Activated CD4-positive, alpha-beta T cell treated with anti-CD3 and anti-CD28 coated beads, Interleukin-2, amount 50 U/mL, for 24 hours (primary cell): ENCODE data around the gene CC2D1A.
A peak's percentile ranks its signal among the peaks of the same experiment; 100 is the strongest.

Source experiments
- DNase-seq, 2 donors: peaks; one replicate each; pipeline ENCODE4 v3.0.0-alpha.2; 2020; ENCODE audit warnings: low read depth in 1 of 2, low spot score in 1 of 2

The CC2D1A gene

DNA sequence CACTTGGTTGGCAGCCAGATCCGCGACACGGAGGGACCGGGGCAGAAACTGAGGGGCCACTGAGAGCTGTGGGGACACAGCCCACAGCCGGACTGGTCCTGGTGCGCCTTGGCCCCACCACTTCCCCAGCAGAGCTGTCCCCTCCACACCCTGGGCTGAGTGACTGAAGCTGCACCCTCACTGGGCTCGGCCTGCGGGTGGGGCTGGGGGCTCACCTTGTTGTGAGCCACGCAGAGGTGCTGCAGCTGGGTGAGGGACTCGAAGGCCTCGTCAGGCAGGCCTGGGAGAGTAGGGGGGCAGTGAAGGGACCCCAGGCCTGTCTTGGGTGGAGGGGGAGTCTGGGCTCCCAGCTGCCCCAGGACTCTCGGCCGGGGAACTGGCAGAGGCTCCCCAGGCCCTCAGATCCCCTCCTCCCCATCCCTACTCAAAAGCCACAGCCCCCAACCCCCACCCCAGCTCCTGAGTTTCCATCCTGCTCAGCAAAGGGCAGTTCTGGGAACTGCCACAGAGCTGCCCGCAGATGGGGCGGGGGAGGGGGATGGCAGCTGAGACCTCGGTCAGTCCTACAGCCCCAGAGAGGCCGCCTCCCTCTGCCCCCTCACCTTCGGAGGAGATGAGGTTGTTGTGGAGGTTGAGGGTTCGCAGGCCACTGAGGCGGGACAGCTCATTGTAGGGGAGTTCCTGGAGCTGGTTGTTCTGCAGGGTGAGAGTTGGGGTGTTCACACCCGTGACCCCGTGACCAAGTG is 29.9 kb downstream of the CC2D1A start:
- no peak for DNase-seq

DNA sequence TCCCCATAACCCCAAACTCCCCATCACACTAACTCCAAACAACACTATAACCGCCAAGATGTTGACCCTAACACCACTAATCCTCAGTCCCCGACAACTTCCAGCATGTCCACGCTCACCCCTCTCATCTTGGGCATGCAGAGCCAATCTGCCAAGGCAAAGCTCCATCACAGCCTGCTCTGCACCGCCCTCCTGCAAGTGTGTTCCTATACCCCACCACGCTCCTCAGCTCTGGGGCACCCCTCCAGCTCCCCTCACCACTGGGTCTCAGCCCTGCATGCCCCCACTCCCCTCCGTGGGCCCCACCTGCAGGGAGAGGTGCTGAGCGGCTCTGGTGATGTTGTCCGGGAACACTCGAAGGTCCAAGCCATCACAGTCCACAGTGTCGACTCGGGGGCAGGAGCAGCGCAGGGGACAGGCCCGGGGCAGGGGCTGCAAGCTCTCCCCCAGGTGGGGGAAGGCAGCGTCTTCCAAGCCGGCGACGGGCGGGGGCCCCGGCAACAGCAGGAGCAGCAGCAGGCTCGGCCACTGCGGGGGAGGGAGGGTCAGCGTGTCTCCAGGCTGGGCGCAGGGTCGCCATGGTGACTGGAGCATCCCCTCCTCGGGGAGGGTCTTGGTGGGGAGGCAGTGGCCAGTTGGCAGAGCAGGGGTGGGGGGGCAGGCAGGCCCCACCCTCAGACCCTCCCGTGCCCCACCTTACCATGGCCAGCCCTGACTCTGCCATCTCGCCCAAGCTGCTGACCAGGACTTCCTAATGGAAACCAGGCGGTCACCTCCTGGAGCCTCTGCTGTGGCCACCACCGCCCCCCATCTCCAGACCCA is 31.7 kb downstream of the CC2D1A start:
- no peak for DNase-seq

DNA sequence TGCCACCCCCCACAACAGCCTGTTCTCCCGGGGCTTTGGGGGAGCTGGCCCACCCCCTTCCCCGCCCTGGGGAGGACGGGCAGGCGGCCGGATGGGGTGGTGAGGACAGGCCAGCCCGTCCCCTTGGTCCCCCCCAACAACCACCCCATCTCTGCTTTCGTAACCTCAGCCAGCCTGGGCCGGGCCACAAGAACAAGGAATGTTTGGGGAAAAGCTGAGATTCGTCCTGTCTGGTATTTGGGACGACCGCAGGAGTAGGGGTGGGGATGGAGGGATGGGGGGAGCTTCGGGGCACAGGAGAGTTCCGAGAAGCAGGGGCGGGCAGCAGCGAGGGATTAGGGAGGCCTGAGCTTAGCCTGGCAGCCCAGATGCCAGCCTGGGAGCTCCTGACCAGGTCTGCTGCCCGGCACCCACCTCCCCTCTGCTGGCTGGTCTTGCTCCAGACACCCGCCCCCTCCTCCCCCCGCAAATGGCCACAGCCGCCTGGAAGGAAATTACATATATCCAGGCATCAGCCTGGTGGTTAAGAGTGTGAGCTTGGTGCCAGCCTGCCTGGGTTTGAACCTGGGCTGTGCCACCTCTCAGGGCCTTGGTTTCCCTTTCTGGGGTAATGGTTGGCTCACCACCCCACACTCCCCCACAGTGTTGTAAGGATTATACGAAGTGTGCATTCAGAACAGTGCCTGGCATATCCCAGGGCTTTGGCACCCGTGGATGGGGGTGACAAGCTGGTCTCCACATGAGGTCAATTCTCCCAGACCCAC is 32.5 kb downstream of the CC2D1A start, which contains the start of gene PODNL1:
Gene PODNL1 (minus strand): TSS at position 117 of the 764 bp plus-strand sequence. CDS start 236 bp downstream, outside the sequence.
- no peak for DNase-seq

DNA sequence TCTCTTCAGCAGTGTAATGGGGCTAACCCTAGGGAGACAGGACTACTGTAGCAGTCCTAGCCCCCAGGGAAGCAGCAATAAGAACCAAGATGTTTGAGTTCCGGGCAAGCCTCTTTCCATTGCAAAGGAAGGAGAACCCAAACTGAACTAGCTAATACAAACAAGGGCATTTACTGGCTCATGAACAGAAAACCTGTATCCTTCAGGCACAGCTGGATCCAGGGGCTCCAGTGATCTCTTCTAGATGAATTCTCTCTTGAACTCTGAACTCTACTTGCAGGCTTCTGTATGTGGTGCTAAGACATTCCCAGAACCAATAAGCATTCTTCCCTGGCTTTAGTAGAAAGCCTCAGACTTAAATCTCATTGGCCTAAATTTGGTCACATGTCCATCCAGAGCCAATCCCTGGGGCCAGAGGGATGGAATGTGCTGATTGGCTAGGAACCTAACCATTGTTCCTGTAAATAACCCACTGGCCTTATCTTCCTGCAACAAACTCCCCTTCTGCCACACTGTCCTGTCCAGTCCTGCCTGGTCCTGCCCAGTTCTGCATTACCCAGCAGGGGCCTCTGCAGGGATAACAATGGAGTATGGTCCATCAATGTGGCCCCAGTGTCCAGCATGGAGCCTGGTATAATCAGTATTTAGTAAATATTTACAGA is 36.2 kb downstream of the CC2D1A start:
- no peak for DNase-seq

DNA sequence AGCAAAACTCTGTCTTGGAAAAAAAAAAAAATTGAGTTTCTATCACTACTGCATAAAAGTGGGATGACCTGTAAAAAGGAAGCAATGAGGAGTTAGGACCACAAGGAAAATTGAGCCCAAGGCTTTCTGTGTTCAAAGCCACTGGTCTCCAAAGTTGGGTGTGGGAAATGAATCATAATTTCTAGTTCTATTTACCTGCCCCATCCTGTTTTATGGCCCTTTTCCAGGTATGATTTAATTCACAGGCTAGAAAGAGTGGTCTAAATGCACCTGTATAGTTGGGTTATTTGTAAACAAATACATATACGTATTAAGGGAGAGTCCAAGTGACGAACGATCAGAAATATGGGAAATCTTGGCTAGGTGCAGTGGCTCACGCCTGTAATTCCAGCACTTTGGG is 40.4 kb downstream of the CC2D1A start:
- no peak for DNase-seq

DNA sequence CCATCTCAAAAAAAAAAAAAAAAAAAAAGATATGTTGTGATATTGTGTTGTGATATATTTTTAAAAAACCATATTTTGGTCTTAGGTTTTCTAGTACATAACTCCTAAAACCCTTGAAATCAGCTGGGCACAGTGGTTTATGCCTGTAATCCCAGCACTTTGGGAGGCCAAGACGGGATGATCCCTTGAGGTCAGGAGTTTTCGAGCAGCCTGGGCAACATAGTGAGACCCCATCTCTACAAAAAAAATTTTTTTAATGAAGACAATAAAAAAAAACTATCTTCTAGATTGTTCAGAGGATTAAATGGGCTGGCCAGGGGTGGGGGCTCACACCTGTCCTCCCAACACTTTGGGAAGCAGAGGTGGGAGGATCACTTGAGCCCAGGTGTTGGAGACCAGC is 45.0 kb downstream of the CC2D1A start:
- no peak for DNase-seq

DNA sequence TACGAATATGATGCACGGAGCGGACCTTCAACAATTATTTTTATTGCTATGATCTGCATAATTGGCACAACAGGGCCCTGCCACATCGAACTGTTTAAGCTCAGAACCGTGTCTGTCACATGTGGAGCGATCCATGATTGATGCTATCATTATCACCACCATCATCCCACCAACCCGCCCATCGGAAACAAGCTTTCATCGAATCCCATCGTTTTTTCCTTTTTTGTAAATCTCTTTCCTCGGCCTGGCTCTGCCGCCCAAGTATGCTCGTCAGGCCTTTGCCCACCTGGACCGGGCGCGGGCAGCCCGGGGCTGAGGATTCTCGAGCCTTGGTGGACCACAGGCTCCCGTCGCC is 45.8 kb downstream of the CC2D1A start:
- no peak for DNase-seq

DNA sequence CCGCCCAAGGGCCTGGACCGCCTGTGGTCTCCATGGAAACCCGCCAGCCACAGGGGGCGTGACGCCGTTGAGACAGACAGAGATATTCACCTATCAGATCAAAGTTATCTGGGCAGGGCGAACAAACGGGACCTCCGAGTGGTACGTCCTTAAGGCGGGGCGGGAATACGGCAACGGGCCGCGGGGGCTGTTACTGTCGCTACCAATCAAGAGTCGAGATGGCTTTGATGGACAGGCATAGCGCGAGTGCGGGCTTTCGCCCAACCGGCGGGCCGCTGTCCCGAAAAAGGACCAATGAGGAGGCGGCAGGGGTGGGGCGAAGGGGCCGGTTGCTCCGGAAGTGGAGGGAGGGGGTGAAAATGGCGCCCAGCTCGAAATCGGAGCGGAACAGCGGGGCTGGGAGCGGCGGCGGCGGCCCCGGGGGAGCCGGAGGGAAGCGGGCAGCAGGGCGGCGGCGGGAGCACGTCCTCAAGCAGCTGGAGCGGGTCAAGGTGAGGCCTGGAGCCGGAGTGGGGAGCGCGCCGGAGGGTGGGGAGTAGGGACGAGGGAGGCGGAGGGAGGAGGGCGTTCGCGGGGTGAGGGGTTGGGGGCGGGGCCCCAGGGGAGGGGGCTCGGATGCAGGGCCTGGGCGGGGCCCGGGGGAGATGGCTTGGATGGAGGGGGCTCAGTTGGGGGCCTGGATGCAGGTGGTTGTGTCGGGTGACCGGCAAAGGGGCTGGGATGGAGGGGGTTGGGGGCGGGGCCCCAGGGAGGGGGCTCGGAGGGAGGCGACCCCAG is 46.3 kb downstream of the CC2D1A start, which contains the start of gene DCAF15:
Gene DCAF15 (plus strand): TSS at position 356 of the 777 bp plus-strand sequence. CDS start 4 bp downstream, at position 360.
- DNase-seq = peak; percentile 93 to 99

DNA sequence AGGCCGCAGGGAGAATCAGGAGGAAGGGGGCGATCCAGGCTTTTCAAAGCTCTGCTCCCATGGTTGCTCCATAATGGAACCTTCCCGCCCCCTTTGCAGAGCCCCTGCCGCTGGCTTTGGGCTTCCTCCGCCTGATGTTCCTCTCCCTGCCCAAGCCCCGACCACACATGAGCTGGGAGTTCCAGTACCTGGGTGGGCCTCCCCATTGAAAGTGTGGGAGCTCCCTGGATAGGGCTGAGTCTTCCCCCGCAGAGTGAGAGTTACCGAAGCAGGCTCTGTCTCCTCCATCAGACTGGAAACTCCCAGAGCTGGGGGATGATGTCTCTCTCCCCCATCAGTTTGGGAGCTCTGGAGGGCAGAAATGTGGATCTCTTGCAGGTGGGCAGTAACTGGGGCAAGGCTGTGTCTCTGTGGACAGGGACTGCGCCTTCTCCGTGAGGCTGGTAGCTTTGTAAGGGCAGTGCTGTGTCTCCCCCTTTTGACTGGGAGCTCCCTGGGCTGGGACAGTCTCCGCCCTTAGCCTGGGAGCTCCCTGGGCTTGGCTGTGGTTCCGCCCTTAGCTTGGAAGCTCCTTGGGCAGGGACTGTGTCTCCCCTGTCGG is 47.0 kb downstream of the CC2D1A start:
- DNase-seq = no peak

DNA sequence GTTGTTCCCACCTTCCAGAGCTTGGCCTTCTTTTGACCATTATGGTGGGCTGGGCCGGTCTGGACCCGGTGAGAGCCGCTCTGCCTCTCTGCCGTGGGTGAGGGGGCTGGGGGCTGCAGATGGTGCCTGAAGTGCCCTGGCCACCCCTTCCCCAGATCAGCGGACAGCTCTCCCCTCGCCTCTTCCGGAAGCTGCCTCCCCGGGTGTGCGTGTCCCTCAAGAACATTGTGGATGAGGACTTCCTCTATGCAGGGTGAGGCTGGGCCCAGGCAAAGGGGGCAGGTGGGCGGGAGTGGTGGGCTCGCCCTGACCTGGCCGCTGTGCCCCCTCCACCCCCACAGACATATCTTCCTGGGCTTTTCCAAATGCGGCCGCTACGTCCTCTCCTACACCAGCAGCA is 48.2 kb downstream of the CC2D1A start:
- DNase-seq = no peak

DNA sequence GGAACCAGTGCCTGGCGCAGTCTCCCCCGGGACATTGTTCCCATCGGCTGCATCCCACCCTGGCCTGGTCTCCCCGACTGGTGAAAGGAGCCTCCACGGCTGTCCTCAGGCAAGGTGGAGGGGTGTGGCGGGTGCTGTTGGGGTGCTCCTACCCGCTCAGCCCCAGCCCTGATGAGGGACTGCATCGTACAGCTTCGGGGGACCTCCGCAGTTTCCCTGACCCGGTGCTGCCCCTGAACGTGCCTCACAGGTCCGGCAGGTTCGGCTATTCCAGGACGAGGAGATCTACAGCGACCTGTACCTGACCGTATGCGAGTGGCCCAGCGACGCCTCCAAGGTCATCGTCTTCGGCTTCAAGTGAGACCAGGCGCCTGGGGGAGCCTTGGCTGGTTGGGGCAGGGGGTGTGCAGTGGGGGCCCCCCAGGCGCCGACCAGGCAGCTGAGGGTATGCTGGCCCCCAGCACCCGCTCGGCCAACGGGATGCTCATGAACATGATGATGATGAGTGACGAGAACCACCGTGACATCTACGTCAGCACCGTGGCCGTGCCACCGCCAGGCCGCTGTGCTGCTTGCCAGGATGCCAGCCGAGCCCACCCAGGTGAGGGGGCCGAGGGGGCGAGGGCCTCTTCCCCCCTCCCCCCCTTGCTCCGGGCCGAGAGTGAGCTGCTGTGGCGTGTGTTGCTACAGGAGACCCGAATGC is 49.8 kb downstream of the CC2D1A start:
- DNase-seq = no peak

DNA sequence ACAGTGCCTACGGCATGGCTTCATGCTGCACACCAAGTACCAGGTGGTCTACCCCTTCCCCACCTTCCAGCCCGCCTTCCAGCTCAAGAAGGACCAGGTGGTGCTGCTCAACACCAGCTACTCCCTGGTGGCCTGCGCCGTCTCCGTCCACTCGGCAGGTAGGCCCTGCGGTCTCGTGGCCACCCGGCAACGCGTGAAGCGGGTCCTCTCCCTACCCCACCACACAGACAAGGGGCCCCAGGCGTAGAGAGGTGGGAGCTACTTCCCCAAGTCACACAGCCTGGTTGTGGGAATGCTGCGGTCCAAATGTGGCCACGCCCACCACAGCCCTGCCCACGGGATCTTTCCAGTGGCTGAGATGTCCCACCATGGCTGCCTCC is 50.4 kb downstream of the CC2D1A start:
- no peak for DNase-seq

DNA sequence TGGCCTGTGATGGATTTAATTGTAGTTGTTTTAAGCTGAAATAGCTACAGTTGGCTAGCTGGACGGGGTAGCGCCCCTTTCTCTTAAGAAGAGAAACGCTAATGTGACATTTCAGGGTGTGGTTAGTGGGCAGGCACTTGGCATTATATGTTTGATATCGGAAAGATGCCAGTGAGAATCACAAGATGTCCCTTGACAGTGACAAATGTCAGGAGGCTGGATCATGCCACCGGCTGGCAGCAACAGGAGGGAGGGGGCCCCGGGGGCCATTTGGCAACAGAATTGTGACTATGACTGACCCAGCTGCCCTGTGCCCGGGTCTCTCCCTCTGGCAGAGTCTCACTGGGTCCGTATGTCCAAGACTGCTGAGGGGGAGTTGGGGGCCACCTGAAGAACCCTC is 51.0 kb downstream of the CC2D1A start:
- no peak for DNase-seq

DNA sequence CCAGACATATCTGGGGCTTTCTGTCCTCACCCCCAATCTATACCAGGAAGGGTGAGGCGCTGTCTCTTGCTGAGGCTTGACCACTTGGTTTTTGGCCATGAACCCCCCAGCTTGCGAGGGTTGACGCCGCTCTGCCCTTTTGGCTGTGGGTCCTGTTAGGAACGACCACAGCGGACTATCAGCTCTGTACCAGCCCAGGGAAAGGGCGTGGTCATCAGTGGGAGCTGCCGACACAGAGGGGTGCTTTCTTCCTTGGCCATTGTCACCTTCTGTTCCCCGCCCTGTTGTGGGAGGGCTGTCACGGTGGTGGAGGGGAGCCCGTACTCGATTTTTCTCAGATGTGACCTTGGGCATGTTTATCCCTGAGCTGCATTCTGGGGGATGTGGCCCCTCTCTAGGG is 52.0 kb downstream of the CC2D1A start:
- no peak for DNase-seq

DNA sequence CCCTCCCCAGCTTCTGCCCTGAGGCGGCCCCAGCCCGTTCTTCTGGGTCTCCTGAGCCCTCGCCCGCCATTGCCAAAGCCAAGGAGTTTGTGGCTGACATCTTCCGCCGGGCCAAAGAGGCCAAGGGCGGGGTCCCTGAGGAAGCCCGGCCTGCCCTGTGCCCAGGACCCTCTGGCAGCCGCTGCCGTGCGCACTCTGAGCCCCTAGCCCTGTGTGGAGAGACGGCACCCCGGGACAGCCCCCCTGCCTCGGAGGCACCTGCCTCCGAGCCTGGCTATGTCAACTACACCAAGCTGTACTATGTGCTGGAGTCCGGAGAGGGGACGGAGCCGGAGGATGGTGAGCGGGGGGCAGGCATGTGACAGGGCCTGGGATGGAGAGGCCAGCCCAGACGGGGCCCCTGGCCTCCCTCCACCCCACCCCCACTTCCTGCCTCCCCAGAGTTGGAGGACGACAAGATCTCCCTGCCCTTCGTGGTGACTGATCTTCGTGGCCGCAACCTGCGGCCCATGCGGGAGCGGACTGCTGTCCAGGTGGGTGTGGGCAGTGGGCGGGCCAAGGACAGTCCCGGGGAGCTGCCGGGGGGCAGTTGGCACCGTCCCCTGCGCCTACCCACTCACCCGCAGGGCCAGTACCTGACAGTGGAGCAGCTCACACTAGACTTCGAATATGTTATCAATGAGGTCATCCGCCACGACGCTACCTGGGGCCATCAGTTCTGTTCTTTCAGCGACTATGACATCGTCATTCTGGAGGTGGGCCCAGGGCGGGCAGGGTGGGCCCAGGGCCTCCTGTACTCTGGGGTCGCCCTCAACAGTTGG is 53.4 kb downstream of the CC2D1A start:
- no peak for DNase-seq

DNA sequence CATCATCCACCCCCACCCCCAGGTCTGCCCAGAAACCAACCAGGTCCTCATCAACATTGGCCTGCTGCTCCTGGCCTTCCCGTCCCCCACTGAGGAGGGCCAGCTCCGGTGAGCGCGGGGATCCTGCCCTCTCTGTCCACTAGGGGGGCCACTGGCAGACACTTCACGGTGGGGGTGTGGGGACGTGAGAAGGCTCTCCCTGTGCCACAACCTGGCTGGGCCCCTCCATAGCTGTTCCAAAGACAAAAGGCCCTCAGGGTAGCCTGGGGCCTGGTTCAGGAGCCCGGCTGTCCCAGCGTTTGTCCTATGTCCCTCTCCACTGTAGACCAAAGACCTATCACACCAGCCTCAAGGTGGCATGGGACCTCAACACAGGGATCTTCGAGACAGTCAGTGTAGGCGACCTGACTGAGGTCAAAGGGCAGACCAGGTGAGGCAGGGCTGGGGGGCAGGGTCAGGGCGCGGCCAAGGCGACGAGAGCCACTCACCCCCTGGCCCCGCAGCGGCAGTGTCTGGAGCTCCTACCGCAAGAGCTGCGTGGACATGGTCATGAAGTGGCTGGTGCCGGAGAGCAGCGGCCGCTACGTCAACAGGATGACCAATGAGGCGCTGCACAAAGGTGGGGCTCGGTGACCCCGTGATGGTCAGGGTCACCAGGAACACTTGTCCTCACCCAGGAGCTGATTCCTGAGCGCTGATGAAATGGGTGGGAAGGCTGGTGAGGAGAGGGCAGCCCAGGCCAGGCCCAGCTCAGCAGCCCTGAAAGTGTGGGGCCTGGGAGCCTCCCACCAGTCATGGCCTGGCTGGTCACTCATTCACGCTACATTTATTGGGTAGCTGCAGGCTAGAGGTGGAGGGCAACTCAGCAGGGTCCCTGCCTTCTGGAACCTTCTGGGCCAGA is 54.2 kb downstream of the CC2D1A start:
- no peak for DNase-seq
